HepG2 (cell line): ENCODE results near the gene SAMD10. TPM values are rescaled to one million over a fixed set of nuclear protein-coding genes. Genes with fewer than 3 reads are reported as not detected.
A peak's percentile ranks its signal among the peaks of the same experiment; 100 is the strongest.

Experiments used
- NFAT5 ChIP-seq: sonication (generic); formaldehyde crosslinking; IDR thresholded peaks from 2 replicates; pipeline ENCODE4 v1.4.0; 2020; ENCODE audit warnings: missing genetic modification reagents
- RBFOX2 ChIP-seq: fragments of 200-400 bp; formaldehyde crosslinking; IDR thresholded peaks from 2 replicates; pipeline ENCODE4 v1.6.1; 2017; ENCODE audit warnings: low read depth, mild to moderate bottlenecking, low read length
- RNF2 ChIP-seq: fragments of 450-650 bp; conservative IDR thresholded peaks from 2 replicates; pipeline ENCODE4 v1.6.1; 2016; ENCODE audit warnings: low read depth
- ZKSCAN8 ChIP-seq: IDR thresholded peaks from 2 replicates; pipeline ENCODE4 v1.6.1; 2016; ENCODE audit warnings: borderline replicate concordance, missing genetic modification reagents, missing compliant biosample characterization
- ZNF224 ChIP-seq: sonication (generic); formaldehyde crosslinking; IDR thresholded peaks from 2 replicates; pipeline ENCODE4 v1.5.0; 2020; ENCODE audit warnings: mild to moderate bottlenecking, missing genetic modification reagents
- ZNF256 ChIP-seq: sonication (generic); formaldehyde crosslinking; conservative IDR thresholded peaks from 2 replicates; pipeline ENCODE4 v1.4.0; 2020; ENCODE audit warnings: missing genetic modification reagents
- ZNF407 ChIP-seq: sonication (generic); formaldehyde crosslinking; IDR thresholded peaks from one replicate; pipeline ENCODE4 v1.5.1; 2020; ENCODE audit warnings: mild to moderate bottlenecking, missing genetic modification reagents; ENCODE audit errors: not compliant biosample characterization
- ZNF556 ChIP-seq: sonication (generic); formaldehyde crosslinking; IDR thresholded peaks from 2 replicates; pipeline ENCODE4 v1.4.0; 2020; ENCODE audit warnings: mild to moderate bottlenecking, missing genetic modification reagents, borderline replicate concordance
- ZNF614 ChIP-seq: IDR thresholded peaks from 2 replicates; pipeline ENCODE4 v1.6.1; 2018; ENCODE audit warnings: missing biosample characterization, missing genetic modification reagents, inconsistent platforms, borderline replicate concordance
- ZNF687 ChIP-seq: sonication (generic); formaldehyde crosslinking; IDR thresholded peaks from 2 replicates; pipeline ENCODE4 v1.5.1; 2020; ENCODE audit warnings: mild to moderate bottlenecking, missing genetic modification reagents, moderate library complexity
- polyA plus RNA-seq, 8 experiments: library from polyadenylated mRNA; depleted of rRNA in 3 of 8; stranded (reverse) in 7 of 8; unstranded in 1 of 8; fragments of >200 nt; fragmentation: Illumina TruSeq in 4 of 8; extraction: Trizol in 4 of 8; gene quantifications; 2 replicates each; pipeline versions ENCODE4 v1.2.1 to v1.2.3, GENCODE V29; 2011 to 2016; ENCODE audit warnings: low read depth in 4 of 8, missing spikeins in 1 of 8, mixed read lengths in 1 of 8; ENCODE audit not compliant: insufficient read depth in 1 of 8
- total RNA-seq, 5 experiments: library from RNA; depleted of rRNA; stranded (reverse); fragments of >200 nt; fragmentation: Illumina TruSeq; extraction: Trizol; gene quantifications; 2 replicates each; pipeline ENCODE4 v1.2.3, GENCODE V29; 2016; ENCODE audit warnings: low read depth in 1 of 5

SAMD10 gene
- total and polyA plus RNA-seq, 2 of the 13 experiments (the other 11 are each of a cell fraction or from before 2014, with no cell fraction given), result 6.1 to 11.0 TPM

- 0 out of 2 replicates have a peak, but pooled peaks have one; percentile 9 for TF ChIP-seq ZNF687 (CRISPR knock-in tag)
- TF ChIP-seq ZNF256 (CRISPR knock-in tag), result no peak
- TF ChIP-seq ZNF556 (CRISPR knock-in tag), result 0 out of 2 replicates have a peak, but pooled peaks have one; percentile 52
- no peak for TF ChIP-seq ZKSCAN8 (CRISPR knock-in tag)
- 0 out of 2 replicates have a peak, but pooled peaks have one; percentile 0 for TF ChIP-seq ZNF224 (CRISPR knock-in tag)
- no peak for TF ChIP-seq ZNF407
- no peak for TF ChIP-seq ZNF614 (CRISPR knock-in tag)
- TF ChIP-seq RNF2, result no peak
- TF ChIP-seq RBFOX2, result peak; percentile 45; the same call in 1 of the 2 replicates
- TF ChIP-seq NFAT5, result 0 out of 2 replicates have a peak, but pooled peaks have one; percentile 11
Observed at GRCh38 chr20:63950701-63951397, 28.6 kb downstream of the SAMD10 start (continued).
